K562 (cell line): ENCODE results near the gene LRRC10.

Experiments used
- ARID2 ChIP-seq: fragments of 450-650 bp; IDR thresholded peaks from 2 replicates; pipeline ENCODE4 v1.6.1; 2017; ENCODE audit warnings: antibody characterized with exemption, mild to moderate bottlenecking
- CHD2 ChIP-seq: IDR thresholded peaks from 2 replicates; pipeline ENCODE4 v1.6.1; 2011; ENCODE audit warnings: low read depth, low read length
- ETV5 ChIP-seq: sonication (generic); formaldehyde crosslinking; IDR thresholded peaks from 2 replicates; pipeline ENCODE4 v1.4.0; 2020; ENCODE audit warnings: low read depth, mild to moderate bottlenecking, missing genetic modification reagents
- EZH2 ChIP-seq: IDR thresholded peaks from 2 replicates; pipeline ENCODE4 v1.6.1; 2012; ENCODE audit warnings: low read depth, mild to moderate bottlenecking, inconsistent platforms, low read length, borderline replicate concordance
- HNRNPLL ChIP-seq: fragments of 200-400 bp; formaldehyde crosslinking; IDR thresholded peaks from 2 replicates; pipeline ENCODE4 v1.6.1; 2017; ENCODE audit warnings: low read length, low read depth, mild to moderate bottlenecking; ENCODE audit not compliant: poor library complexity, severe bottlenecking
- MEF2A ChIP-seq: IDR thresholded peaks from 2 replicates; pipeline ENCODE4 v1.6.1; 2011; ENCODE audit warnings: low read depth, mild to moderate bottlenecking, low read length, moderate library complexity; ENCODE audit not compliant: control insufficient read depth
- MTA1 ChIP-seq: fragments of 450-650 bp; IDR thresholded peaks from 2 replicates; pipeline ENCODE4 v1.6.1; 2017; ENCODE audit warnings: borderline replicate concordance
- NCOA6 ChIP-seq: fragments of 450-650 bp; IDR thresholded peaks from 2 replicates; pipeline ENCODE4 v1.6.1; 2017; ENCODE audit warnings: mild to moderate bottlenecking
- POLR2AphosphoS5 ChIP-seq: IDR thresholded peaks from 2 replicates; pipeline ENCODE4 v1.6.1; 2011; ENCODE audit warnings: mild to moderate bottlenecking, low read depth, low read length, moderate library complexity; ENCODE audit not compliant: control insufficient read depth, insufficient read depth
- SIN3A ChIP-seq, 2 experiments: fragments of 150-350 bp in 1 of 2; IDR thresholded peaks; 2 replicates each; pipeline ENCODE4 v1.6.1; 2011 to 2016; ENCODE audit warnings: borderline replicate concordance in 2 of 2, low read depth in 2 of 2, low read length in 2 of 2, mild to moderate bottlenecking in 2 of 2, moderate library complexity in 2 of 2; ENCODE audit not compliant: control insufficient read depth in 1 of 2
- ZC3H4 ChIP-seq: sonication (generic); formaldehyde crosslinking; IDR thresholded peaks from 2 replicates; pipeline ENCODE4 v1.9.0; 2021; ENCODE audit warnings: missing genetic modification reagents, borderline replicate concordance
- ZEB2 ChIP-seq: fragments of 450-650 bp; IDR thresholded peaks from 2 replicates; pipeline ENCODE4 v1.6.1; 2016
- TF ChIP-seq, protein P1 (sequence below), 3 experiments: IDR thresholded peaks in 2 of 3; conservative IDR thresholded peaks in 1 of 3; 2 replicates each; pipeline ENCODE4 v1.5.1; 2011 to 2012; ENCODE audit warnings: low read length in 3 of 3, mild to moderate bottlenecking in 3 of 3, control low read depth in 2 of 3, improper control_type of control experiment in 1 of 3, inconsistent platforms in 1 of 3, low read depth in 1 of 3, mixed read lengths in 1 of 3, moderate library complexity in 1 of 3; ENCODE audit not compliant: insufficient read depth in 2 of 3
- TF ChIP-seq, protein P2 (sequence below): fragments of 250-450 bp; sonication (Bioruptor Pico); IDR thresholded peaks from 2 replicates; pipeline ENCODE4 v1.4.0; 2020; ENCODE audit warnings: mild to moderate bottlenecking

DNA sequence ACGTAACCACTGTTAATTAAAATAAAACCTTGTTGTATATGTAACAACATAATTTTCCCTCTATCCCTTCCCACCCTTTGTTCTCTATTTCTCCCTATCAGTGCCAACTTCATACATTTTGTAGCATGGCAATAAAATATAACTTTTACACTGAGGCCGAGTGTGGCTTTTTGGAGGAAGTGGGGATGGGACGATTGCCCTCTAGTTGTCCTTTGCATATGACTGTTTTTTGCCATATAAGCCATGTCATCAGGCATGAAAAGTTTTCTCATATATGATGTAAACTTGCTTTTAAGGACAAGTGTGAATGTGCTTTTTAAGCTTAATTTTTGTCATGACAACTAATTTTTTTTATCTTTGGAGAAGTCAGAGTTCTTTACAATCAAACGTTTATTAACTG, 31.7 kb downstream of the LRRC10 start:
- TF ChIP-seq SIN3A (IDR thresholded peaks at IDR 0.05; ENCODE audit: borderline replicate concordance in 2 of 2, control insufficient read depth in 1 of 2, low read depth in 2 of 2, low read length in 2 of 2) (no peak), ARID2 (no peak), EZH2 (no peak), HNRNPLL (no peak), ZEB2 (no peak), POLR2AphosphoS5 (no peak), ZC3H4 (CRISPR knock-in tag) (no peak), MEF2A (no peak), CHD2 (no peak), MTA1 (no peak), NCOA6 (no peak), ETV5 (CRISPR knock-in tag) (no peak)
- TF ChIP-seq, protein P1, sequence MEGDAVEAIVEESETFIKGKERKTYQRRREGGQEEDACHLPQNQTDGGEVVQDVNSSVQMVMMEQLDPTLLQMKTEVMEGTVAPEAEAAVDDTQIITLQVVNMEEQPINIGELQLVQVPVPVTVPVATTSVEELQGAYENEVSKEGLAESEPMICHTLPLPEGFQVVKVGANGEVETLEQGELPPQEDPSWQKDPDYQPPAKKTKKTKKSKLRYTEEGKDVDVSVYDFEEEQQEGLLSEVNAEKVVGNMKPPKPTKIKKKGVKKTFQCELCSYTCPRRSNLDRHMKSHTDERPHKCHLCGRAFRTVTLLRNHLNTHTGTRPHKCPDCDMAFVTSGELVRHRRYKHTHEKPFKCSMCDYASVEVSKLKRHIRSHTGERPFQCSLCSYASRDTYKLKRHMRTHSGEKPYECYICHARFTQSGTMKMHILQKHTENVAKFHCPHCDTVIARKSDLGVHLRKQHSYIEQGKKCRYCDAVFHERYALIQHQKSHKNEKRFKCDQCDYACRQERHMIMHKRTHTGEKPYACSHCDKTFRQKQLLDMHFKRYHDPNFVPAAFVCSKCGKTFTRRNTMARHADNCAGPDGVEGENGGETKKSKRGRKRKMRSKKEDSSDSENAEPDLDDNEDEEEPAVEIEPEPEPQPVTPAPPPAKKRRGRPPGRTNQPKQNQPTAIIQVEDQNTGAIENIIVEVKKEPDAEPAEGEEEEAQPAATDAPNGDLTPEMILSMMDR (IDR thresholded peaks at IDR 0.05 in 2 of 3, conservative IDR thresholded peaks at IDR 0.05 in 1 of 3; ENCODE audit: insufficient read depth in 2 of 3, low read depth in 1 of 3, low read length in 3 of 3), result no peak
- TF ChIP-seq, protein P2, sequence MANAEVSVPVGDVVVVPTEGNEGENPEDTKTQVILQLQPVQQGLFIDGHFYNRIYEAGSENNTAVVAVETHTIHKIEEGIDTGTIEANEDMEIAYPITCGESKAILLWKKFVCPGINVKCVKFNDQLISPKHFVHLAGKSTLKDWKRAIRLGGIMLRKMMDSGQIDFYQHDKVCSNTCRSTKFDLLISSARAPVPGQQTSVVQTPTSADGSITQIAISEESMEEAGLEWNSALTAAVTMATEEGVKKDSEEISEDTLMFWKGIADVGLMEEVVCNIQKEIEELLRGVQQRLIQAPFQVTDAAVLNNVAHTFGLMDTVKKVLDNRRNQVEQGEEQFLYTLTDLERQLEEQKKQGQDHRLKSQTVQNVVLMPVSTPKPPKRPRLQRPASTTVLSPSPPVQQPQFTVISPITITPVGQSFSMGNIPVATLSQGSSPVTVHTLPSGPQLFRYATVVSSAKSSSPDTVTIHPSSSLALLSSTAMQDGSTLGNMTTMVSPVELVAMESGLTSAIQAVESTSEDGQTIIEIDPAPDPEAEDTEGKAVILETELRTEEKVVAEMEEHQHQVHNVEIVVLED (CRISPR knock-in tag), result no peak
